DOHH2 (cell line): ENCODE measurements around the gene HDAC4.

Experiments
- EZH2phosphoT487 ChIP-seq: fragments of 200-600 bp; sonication (generic); IDR thresholded peaks from 2 replicates; pipeline ENCODE4 v1.6.1; 2017; ENCODE audit warnings: borderline replicate concordance, mild to moderate bottlenecking, antibody characterized with exemption, low read length, moderate library complexity, mixed read lengths
- TF ChIP-seq, protein P1 (sequence below): fragments of 200-600 bp; sonication (generic); IDR thresholded peaks from one replicate; pipeline ENCODE4 v1.5.1; 2014; ENCODE audit warnings: antibody characterized with exemption, mild to moderate bottlenecking, low read depth, low read length; ENCODE audit not compliant: poor library complexity, severe bottlenecking

GRCh38 chr2:239394978-239395377, 5.8 kb downstream of the HDAC4 start:
- TF ChIP-seq, protein P1, sequence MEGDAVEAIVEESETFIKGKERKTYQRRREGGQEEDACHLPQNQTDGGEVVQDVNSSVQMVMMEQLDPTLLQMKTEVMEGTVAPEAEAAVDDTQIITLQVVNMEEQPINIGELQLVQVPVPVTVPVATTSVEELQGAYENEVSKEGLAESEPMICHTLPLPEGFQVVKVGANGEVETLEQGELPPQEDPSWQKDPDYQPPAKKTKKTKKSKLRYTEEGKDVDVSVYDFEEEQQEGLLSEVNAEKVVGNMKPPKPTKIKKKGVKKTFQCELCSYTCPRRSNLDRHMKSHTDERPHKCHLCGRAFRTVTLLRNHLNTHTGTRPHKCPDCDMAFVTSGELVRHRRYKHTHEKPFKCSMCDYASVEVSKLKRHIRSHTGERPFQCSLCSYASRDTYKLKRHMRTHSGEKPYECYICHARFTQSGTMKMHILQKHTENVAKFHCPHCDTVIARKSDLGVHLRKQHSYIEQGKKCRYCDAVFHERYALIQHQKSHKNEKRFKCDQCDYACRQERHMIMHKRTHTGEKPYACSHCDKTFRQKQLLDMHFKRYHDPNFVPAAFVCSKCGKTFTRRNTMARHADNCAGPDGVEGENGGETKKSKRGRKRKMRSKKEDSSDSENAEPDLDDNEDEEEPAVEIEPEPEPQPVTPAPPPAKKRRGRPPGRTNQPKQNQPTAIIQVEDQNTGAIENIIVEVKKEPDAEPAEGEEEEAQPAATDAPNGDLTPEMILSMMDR, result no peak
- TF ChIP-seq EZH2phosphoT487, result no peak
